DND-41 (cell line): ENCODE results near the gene MACROD2.

Source experiments
- EZH2 ChIP-seq: IDR thresholded peaks from 3 replicates; pipeline ENCODE4 v1.6.1; 2012; ENCODE audit warnings: borderline replicate concordance, low read depth, mild to moderate bottlenecking, moderate library complexity, low read length, inconsistent platforms; ENCODE audit not compliant: severe bottlenecking
- TF ChIP-seq, protein P1 (sequence below): IDR thresholded peaks from 2 replicates; pipeline ENCODE4 v1.5.1; 2012; ENCODE audit warnings: borderline replicate concordance, low read length, moderate library complexity, mild to moderate bottlenecking; ENCODE audit not compliant: poor library complexity, severe bottlenecking; ENCODE audit errors: extremely low read depth

GRCh38 chr20:15310361-15310760 is 1315.0 kb downstream of the MACROD2 start:
- TF ChIP-seq, protein P1, sequence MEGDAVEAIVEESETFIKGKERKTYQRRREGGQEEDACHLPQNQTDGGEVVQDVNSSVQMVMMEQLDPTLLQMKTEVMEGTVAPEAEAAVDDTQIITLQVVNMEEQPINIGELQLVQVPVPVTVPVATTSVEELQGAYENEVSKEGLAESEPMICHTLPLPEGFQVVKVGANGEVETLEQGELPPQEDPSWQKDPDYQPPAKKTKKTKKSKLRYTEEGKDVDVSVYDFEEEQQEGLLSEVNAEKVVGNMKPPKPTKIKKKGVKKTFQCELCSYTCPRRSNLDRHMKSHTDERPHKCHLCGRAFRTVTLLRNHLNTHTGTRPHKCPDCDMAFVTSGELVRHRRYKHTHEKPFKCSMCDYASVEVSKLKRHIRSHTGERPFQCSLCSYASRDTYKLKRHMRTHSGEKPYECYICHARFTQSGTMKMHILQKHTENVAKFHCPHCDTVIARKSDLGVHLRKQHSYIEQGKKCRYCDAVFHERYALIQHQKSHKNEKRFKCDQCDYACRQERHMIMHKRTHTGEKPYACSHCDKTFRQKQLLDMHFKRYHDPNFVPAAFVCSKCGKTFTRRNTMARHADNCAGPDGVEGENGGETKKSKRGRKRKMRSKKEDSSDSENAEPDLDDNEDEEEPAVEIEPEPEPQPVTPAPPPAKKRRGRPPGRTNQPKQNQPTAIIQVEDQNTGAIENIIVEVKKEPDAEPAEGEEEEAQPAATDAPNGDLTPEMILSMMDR = no peak
- TF ChIP-seq EZH2 = no peak
